Neuronal stem cell (in vitro differentiated cells): ENCODE results near the gene LRCH3.

Experiments used
- DNase-seq: peaks from one replicate; pipeline ENCODE4 v3.0.0-alpha.2; 2013; ENCODE audit warnings: low spot score
- H2AFZ ChIP-seq: one replicate; pipeline ENCODE4 v1.6.1; 2013; ENCODE audit warnings: mild to moderate bottlenecking, low read length, inconsistent platforms
- H2AK5ac ChIP-seq: 2 replicates; pipeline ENCODE4 v1.6.1; 2013; ENCODE audit warnings: low read depth, mild to moderate bottlenecking, inconsistent platforms, low read length, moderate library complexity, mixed read lengths
- H2BK120ac ChIP-seq: 2 replicates; pipeline ENCODE4 v1.6.1; 2013; ENCODE audit warnings: low read depth, mild to moderate bottlenecking, inconsistent platforms, low read length, moderate library complexity, mixed read lengths
- H2BK12ac ChIP-seq: one replicate; pipeline ENCODE4 v1.6.1; 2013; ENCODE audit warnings: low read length, inconsistent platforms
- H2BK15ac ChIP-seq: 2 replicates; pipeline ENCODE4 v1.6.1; 2013; ENCODE audit warnings: mild to moderate bottlenecking, low read length, inconsistent platforms, mixed read lengths
- H2BK5ac ChIP-seq: one replicate; pipeline ENCODE4 v1.6.1; 2013; ENCODE audit warnings: inconsistent platforms, mild to moderate bottlenecking, low read length, moderate library complexity
- H3K14ac ChIP-seq: one replicate; pipeline ENCODE4 v1.6.1; 2013; ENCODE audit warnings: low read length, inconsistent platforms
- H3K18ac ChIP-seq: 2 replicates; pipeline ENCODE4 v1.6.1; 2013; ENCODE audit warnings: low read length, inconsistent platforms
- H3K23ac ChIP-seq: 2 replicates; pipeline ENCODE4 v1.6.1; 2013; ENCODE audit warnings: low read depth, mild to moderate bottlenecking, mixed read lengths, low read length, inconsistent platforms; ENCODE audit not compliant: poor library complexity
- H3K27ac ChIP-seq: replicated peaks from 3 replicates; pipeline ENCODE4 v1.5.1; 2013; ENCODE audit warnings: low read length, inconsistent platforms
- H3K27me3 ChIP-seq, 3 experiments: 2 replicates each; pipeline ENCODE4 v1.6.1; 2013; ENCODE audit warnings: low read length in 3 of 3, mild to moderate bottlenecking in 2 of 3, inconsistent platforms in 1 of 3, low read depth in 1 of 3, mixed read lengths in 1 of 3, moderate library complexity in 1 of 3; ENCODE audit not compliant: control insufficient read depth in 3 of 3, insufficient read depth in 3 of 3
- H3K36me3 ChIP-seq, 2 donors: replicated peaks in 1 of 2; 2 replicates each; pipeline ENCODE4 v1.6.1; 2013; ENCODE audit warnings: low read length in 2 of 2; ENCODE audit not compliant: control insufficient read depth in 2 of 2, insufficient read depth in 2 of 2
- H3K4ac ChIP-seq: 2 replicates; pipeline ENCODE4 v1.6.1; 2013; ENCODE audit warnings: inconsistent platforms, mild to moderate bottlenecking, low read length, moderate library complexity
- H3K4me1 ChIP-seq, 2 donors: 1 replicate in 1 of 2; 2 replicates in 1 of 2; pipeline ENCODE4 v1.6.1; 2013; ENCODE audit warnings: low read length in 2 of 2, low read depth in 1 of 2; ENCODE audit not compliant: control insufficient read depth in 2 of 2, insufficient read depth in 1 of 2
- H3K4me2 ChIP-seq: one replicate; pipeline ENCODE4 v1.6.1; 2013; ENCODE audit warnings: mild to moderate bottlenecking, low read length, inconsistent platforms; ENCODE audit not compliant: insufficient read depth, poor library complexity, severe bottlenecking
- H3K4me3 ChIP-seq, 2 donors: 2 replicates each; pipeline ENCODE4 v1.5.1; 2013; ENCODE audit warnings: low read length in 2 of 2, mild to moderate bottlenecking in 2 of 2, inconsistent platforms in 1 of 2, moderate library complexity in 1 of 2
- H3K79me1 ChIP-seq: one replicate; pipeline ENCODE4 v1.6.1; 2013; ENCODE audit warnings: low read depth, mild to moderate bottlenecking, inconsistent platforms, low read length, moderate library complexity
- H3K9ac ChIP-seq: one replicate; pipeline ENCODE4 v1.6.1; 2013; ENCODE audit warnings: mild to moderate bottlenecking, low read depth, low read length, inconsistent platforms; ENCODE audit not compliant: poor library complexity
- H3K9me3 ChIP-seq, 2 donors: replicated peaks in 1 of 2; 2 replicates each; pipeline versions ENCODE3 to v1.6.1; 2013; ENCODE audit warnings: low read length in 2 of 2, mild to moderate bottlenecking in 2 of 2, inconsistent platforms in 1 of 2, low read depth in 1 of 2, mixed read lengths in 1 of 2, moderate library complexity in 1 of 2; ENCODE audit not compliant: control insufficient read depth in 2 of 2, insufficient read depth in 1 of 2
- H4K8ac ChIP-seq: one replicate; pipeline ENCODE4 v1.6.1; 2013; ENCODE audit warnings: low read depth, mild to moderate bottlenecking, inconsistent platforms, low read length, moderate library complexity
- H4K91ac ChIP-seq: one replicate; pipeline ENCODE4 v1.6.1; 2013; ENCODE audit warnings: low read length, low read depth, mild to moderate bottlenecking, inconsistent platforms; ENCODE audit not compliant: poor library complexity
- WGBS, 2 donors: extraction: QIAGEN DNeasy Blood & Tissue Kit; methylation state at CpG; one replicate each; pipeline ENCODE4 v1.1.7; 2013; ENCODE audit warnings: missing lambda C conversion rate in 2 of 2, mixed read lengths in 1 of 2; ENCODE audit not compliant: insufficient read length in 2 of 2, insufficient replicate concordance in 1 of 2; ENCODE audit errors: extremely low coverage in 2 of 2; 5-methylcytosine and 5-hydroxymethylcytosine counted together

Gene LRCH3

GRCh38 chr3:197810901-197811300 is 19.8 kb downstream of the LRCH3 start:
- no peak overlapping the region for H2AK5ac ChIP-seq
- peaks cover 0 to 5% of the 10 kb centered on the region in 2 donors for H3K9me3 ChIP-seq
- WGBS, 2 donors, result no CpG with 5 or more reads among the region's 6 CpGs
- H3K4ac ChIP-seq, result no peak overlapping the region
- no peak overlapping the region for H3K27ac ChIP-seq
- no peak overlapping the region for H3K23ac ChIP-seq
- H3K79me1 ChIP-seq, result no peaks in the 10 kb centered on the region
- H4K8ac ChIP-seq, result no peak overlapping the region
- H3K4me1 ChIP-seq, result peaks cover 0 to 2% of the 10 kb centered on the region in 2 donors
- no peak overlapping the region for H2BK15ac ChIP-seq
- no peak overlapping the region for H2BK5ac ChIP-seq
- H3K18ac ChIP-seq, result no peak overlapping the region
- H3K9ac ChIP-seq, result no peak overlapping the region
- H3K27me3 ChIP-seq, result no peaks in the 10 kb centered on the region
- no peak for DNase-seq
- H3K4me2 ChIP-seq, result no peak overlapping the region
- H2BK12ac ChIP-seq, result no peak overlapping the region
- H3K4me3 ChIP-seq, result no peak overlapping the region
- no peak overlapping the region for H4K91ac ChIP-seq
- H3K36me3 ChIP-seq, result peaks cover 0 to 20% of the 10 kb centered on the region in 2 donors
- no peak overlapping the region for H2AFZ ChIP-seq
- H2BK120ac ChIP-seq, result no peak overlapping the region
- H3K14ac ChIP-seq, result no peak overlapping the region

DNA sequence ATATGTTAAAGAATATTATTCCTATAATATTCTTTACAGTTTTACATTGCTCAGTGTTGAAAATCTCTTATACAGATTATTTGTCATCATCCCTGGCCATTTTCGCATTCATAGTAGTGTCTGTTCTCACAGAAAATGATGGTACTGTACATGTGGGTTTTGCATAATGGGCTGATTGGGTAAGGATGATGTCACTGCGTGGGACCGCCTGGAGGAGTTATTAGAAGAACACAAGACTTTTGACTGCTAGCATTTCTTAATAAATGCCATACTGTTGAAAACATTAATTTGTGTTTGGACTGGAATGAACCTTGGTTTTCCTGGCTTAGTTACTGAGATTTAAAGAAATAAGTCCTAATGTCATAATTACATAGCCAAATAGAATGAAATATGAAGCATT is 20.3 kb downstream of the LRCH3 start:
- Histone ChIP-seq H4K8ac (no peak overlapping the region), H3K36me3 (peaks cover 0 to 20% of the 10 kb centered on the region in 2 donors), H2AK5ac (no peak overlapping the region), H3K4me2 (no peak overlapping the region), H2BK120ac (no peak overlapping the region), H2BK12ac (no peak overlapping the region), H2BK15ac (no peak overlapping the region), H2AFZ (no peak overlapping the region), H3K4me3 (no peak overlapping the region), H3K27ac (no peak overlapping the region), H2BK5ac (no peak overlapping the region), H3K9ac (no peak overlapping the region), H3K18ac (no peak overlapping the region), H3K79me1 (no peaks in the 10 kb centered on the region), H3K23ac (no peak overlapping the region), H3K9me3 (peaks cover 0 to 5% of the 10 kb centered on the region in 2 donors), H3K14ac (no peak overlapping the region), H3K4me1 (peaks cover 0 to 2% of the 10 kb centered on the region in 2 donors), H3K27me3 (no peaks in the 10 kb centered on the region), H3K4ac (no peak overlapping the region), H4K91ac (no peak overlapping the region)
- no CpG with 5 or more reads among the region's 3 CpGs for WGBS, 2 donors
- DNase-seq, result no peak

- no peak overlapping the region for H2BK120ac ChIP-seq
- H3K4me1 ChIP-seq, result no peaks in the 10 kb centered on the region
Observed at GRCh38 chr3:197814372-197814771, 23.3 kb downstream of the LRCH3 start.

GRCh38 chr3:197820550-197821335 is 29.7 kb downstream of the LRCH3 start:
- Histone ChIP-seq H2BK5ac (no peak overlapping the region), H3K9ac (no peak overlapping the region), H3K4me1 (no peaks in the 10 kb centered on the region), H3K18ac (no peak overlapping the region), H3K36me3 (peaks cover 8 to 80% of the 10 kb centered on the region in 2 donors), H3K14ac (no peak overlapping the region), H3K79me1 (peaks cover 4% of the 10 kb centered on the region), H3K27ac (no peak overlapping the region), H3K4ac (no peak overlapping the region), H2BK120ac (no peak overlapping the region), H3K27me3 (no peaks in the 10 kb centered on the region), H2BK12ac (no peak overlapping the region), H3K9me3 (peaks cover 0 to 3% of the 10 kb centered on the region in 2 donors), H2BK15ac (no peak overlapping the region), H4K8ac (no peak overlapping the region), H2AK5ac (no peak overlapping the region), H2AFZ (no peak overlapping the region), H3K4me3 (no peak overlapping the region), H3K4me2 (no peak overlapping the region), H3K23ac (no peak overlapping the region), H4K91ac (no peak overlapping the region)
- WGBS, 2 donors, result no CpG with 5 or more reads among the region's 8 CpGs
- no peak for DNase-seq

More at GRCh38 chr3:197814372-197814771, 23.3 kb downstream of the LRCH3 start:
- no CpG with 5 or more reads among the region's 4 CpGs for WGBS, 2 donors
- H2BK5ac ChIP-seq, result no peak overlapping the region
- H3K9me3 ChIP-seq, result peaks cover 0 to 5% of the 10 kb centered on the region in 2 donors
- H3K14ac ChIP-seq, result no peak overlapping the region
- H3K18ac ChIP-seq, result no peak overlapping the region
- H2AK5ac ChIP-seq, result no peak overlapping the region
- H2BK12ac ChIP-seq, result no peak overlapping the region
- H2BK15ac ChIP-seq, result no peak overlapping the region
- no peak overlapping the region for H3K4ac ChIP-seq
- peaks cover 0 to 34% of the 10 kb centered on the region in 2 donors for H3K36me3 ChIP-seq
- H3K23ac ChIP-seq, result no peak overlapping the region
- no peak for DNase-seq
- no peak overlapping the region for H3K4me3 ChIP-seq
- no peak overlapping the region for H3K9ac ChIP-seq
- no peaks in the 10 kb centered on the region for H3K27me3 ChIP-seq
- no peak overlapping the region for H4K91ac ChIP-seq
- H3K79me1 ChIP-seq, result no peaks in the 10 kb centered on the region
- H3K27ac ChIP-seq, result no peak overlapping the region
- no peak overlapping the region for H4K8ac ChIP-seq
- no peak overlapping the region for H3K4me2 ChIP-seq
- H2AFZ ChIP-seq, result no peak overlapping the region
